K562 (cell line): ENCODE data around the gene GFOD2. TPM values are rescaled to one million over a fixed set of nuclear protein-coding genes. Genes with fewer than 3 reads are reported as not detected.

Experiments
- ATAC-seq: fragments of 200-7000 bp; cut with Tn5 transposase; 3 replicates; pipeline ENCODE4 v1.9.1; 2020; ENCODE audit warnings: moderate library complexity
- BruUV-seq: library from RNA; stranded (reverse); fragments of 400-500 nt; replicated peaks from 2 replicates; lab custom pipeline; 2021; lab: Mats Ljungman, UMichigan
- CTCF ChIA-PET: fragments of 300-600 bp; formaldehyde crosslinking; extraction: SDS; loops from one replicate; lab custom pipeline; 2021; ENCODE audit warnings: low intra/inter-chr PET ratio; lab: Yijun Ruan, JAX
- POLR2A ChIA-PET: fragments of 300-600, 350-650 bp; sonication (Branson Sonifier 250); formaldehyde crosslinking; extraction: SDS; loops from one replicate; lab custom pipeline; 2021; ENCODE audit warnings: antibody characterized with exemption, inconsistent platforms; lab: Yijun Ruan, JAX
- DNase-seq, 4 experiments: peaks; one replicate each; pipeline versions ENCODE4 v3.0.0 to v3.0.0-alpha.2; 2011 to 2018; ENCODE audit warnings: low spot score in 3 of 4, mixed read lengths in 3 of 4; ENCODE audit errors: extremely low read depth in 1 of 4
- FAIRE-seq: peaks from 2 replicates; lab custom pipeline; 2011; peaks lifted over from hg19 to GRCh38; lab: Jason Lieb, UNC
- H2AFZ ChIP-seq: 2 replicates; pipeline ENCODE4 v1.6.0; 2011; ENCODE audit warnings: low read depth, low read length, control low read depth, inconsistent platforms
- H3K27ac ChIP-seq: fragments of 200-600 bp; 3 replicates; pipeline ENCODE4 v1.8.0; 2011; ENCODE audit warnings: low read depth, mild to moderate bottlenecking, control low read depth, inconsistent platforms, low read length, moderate library complexity, mixed read lengths; ENCODE audit errors: extremely low read depth
- H3K27me3 ChIP-seq, 2 experiments: fragments of 300-600 bp in 1 of 2; 2 replicates in 1 of 2; 3 replicates in 1 of 2; pipeline versions ENCODE4 v1.6.0 to v1.8.0; 2011; ENCODE audit warnings: inconsistent platforms in 2 of 2, low read length in 2 of 2, mild to moderate bottlenecking in 1 of 2, mixed read lengths in 1 of 2, moderate library complexity in 1 of 2; ENCODE audit not compliant: control insufficient read depth in 2 of 2, insufficient read depth in 2 of 2
- H3K36me3 ChIP-seq: fragments of 300-600 bp; 3 replicates; pipeline ENCODE4 v1.8.0; 2011; ENCODE audit warnings: mild to moderate bottlenecking, low read length, inconsistent platforms; ENCODE audit not compliant: control insufficient read depth, insufficient read depth
- H3K4me1 ChIP-seq, 2 experiments: fragments of 200-600 bp in 1 of 2; replicated peaks in 1 of 2; 2 replicates in 1 of 2; 3 replicates in 1 of 2; pipeline versions ENCODE4 v1.5.1 to v1.8.0; 2011; ENCODE audit warnings: inconsistent platforms in 2 of 2, low read length in 2 of 2, mild to moderate bottlenecking in 1 of 2, mixed read lengths in 1 of 2, moderate library complexity in 1 of 2; ENCODE audit not compliant: control insufficient read depth in 2 of 2, insufficient read depth in 2 of 2
- H3K4me2 ChIP-seq: 2 replicates; pipeline ENCODE4 v1.6.1; 2011; ENCODE audit warnings: low read length, control low read depth, inconsistent platforms, mixed read lengths; ENCODE audit not compliant: insufficient read depth
- H3K4me3 ChIP-seq: fragments of 200-600 bp; sonication (generic), shearing (Covaris generic); 2 replicates; pipeline ENCODE4 v1.5.1; 2016; ENCODE audit warnings: control low read depth, inconsistent platforms
- H3K79me2 ChIP-seq: fragments of 200-600 bp; 3 replicates; pipeline ENCODE4 v1.8.0; 2011; ENCODE audit warnings: low read length, inconsistent platforms; ENCODE audit not compliant: control insufficient read depth, insufficient read depth
- H3K9ac ChIP-seq, 2 experiments: 2 replicates each; pipeline versions ENCODE4 v1.6.0 to v1.6.1; 2011; ENCODE audit warnings: low read depth in 2 of 2, low read length in 2 of 2, control low read depth in 1 of 2, inconsistent platforms in 1 of 2, mild to moderate bottlenecking in 1 of 2, mixed read lengths in 1 of 2; ENCODE audit not compliant: insufficient read depth in 1 of 2
- H3K9me1 ChIP-seq: one replicate; pipeline ENCODE4 v1.6.0; 2011; ENCODE audit warnings: inconsistent platforms, mild to moderate bottlenecking, low read length, moderate library complexity; ENCODE audit not compliant: control insufficient read depth, insufficient read depth
- H3K9me3 ChIP-seq: replicated peaks from 2 replicates; pipeline ENCODE4 v1.5.1; 2011; ENCODE audit warnings: low read depth, low read length, inconsistent platforms; ENCODE audit not compliant: control insufficient read depth, insufficient read depth
- H4K20me1 ChIP-seq: replicated peaks from 2 replicates; pipeline ENCODE4 v1.6.1; 2011; ENCODE audit warnings: low read length, inconsistent platforms, mixed read lengths; ENCODE audit not compliant: control insufficient read depth, insufficient read depth
- ATF7 ChIP-seq: fragments of 450-650 bp; IDR thresholded peaks from 2 replicates; pipeline ENCODE4 v1.7.1; 2014; ENCODE audit warnings: mild to moderate bottlenecking, moderate library complexity
- ZC3H4 ChIP-seq: sonication (generic); formaldehyde crosslinking; IDR thresholded peaks from 2 replicates; pipeline ENCODE4 v1.9.0; 2021; ENCODE audit warnings: missing genetic modification reagents, borderline replicate concordance
- WGBS: fragments of 100-300 bp; shearing (Covaris generic); methylation state at CpG from one replicate; pipeline ENCODE4 v1.1.6; 2016; ENCODE audit warnings: low coverage, mixed read lengths; ENCODE audit not compliant: insufficient coverage; ENCODE audit errors: missing lambda C conversion rate; 5-methylcytosine and 5-hydroxymethylcytosine counted together
- in situ Hi-C: fragments of 300-500 bp; cut with MboI; formaldehyde crosslinking; loops from 4 replicates; pipeline ENCODE4 v1.15.0; 2018; ENCODE audit warnings: inconsistent platforms, mixed read lengths
- intact Hi-C: fragments of 100-400 bp; cut with micrococcal nuclease; formaldehyde crosslinking; loops from 2 replicates; pipeline ENCODE4 v1.14.2; 2022
- polyA plus RNA-seq, 8 experiments: library from polyadenylated mRNA; depleted of rRNA in 4 of 8; stranded (reverse) in 5 of 8; unstranded in 3 of 8; fragments of >200 nt; fragmentation: Nextera tagmentation in 2 of 8; fragmentation: Illumina TruSeq in 1 of 8; extraction: Ambion mirVana in 2 of 8; extraction: Trizol in 1 of 8; gene quantifications; 2 replicates each; pipeline versions ENCODE4 v1.2.1 to v1.2.3, GENCODE V29; 2011 to 2014; ENCODE audit warnings: inconsistent platforms in 1 of 8, missing spikeins in 1 of 8
- total RNA-seq, 7 experiments: library from RNA; depleted of rRNA in 6 of 7; stranded (reverse); fragments of >200 nt in 6 of 7; fragmentation: Illumina TruSeq in 2 of 7; extraction: Trizol in 2 of 7; gene quantifications; 2 replicates each; pipeline versions ENCODE4 v1.2.1 to v1.2.3, GENCODE V29; 2011 to 2021; ENCODE audit warnings: low replicate concordance in 1 of 7

The GFOD2 gene
- total and polyA plus RNA-seq, 9 of the 15 experiments (the other 6 are each of a cell fraction or from before 2014, with no cell fraction given) = 1.9 to 15.8 (median 11.1) TPM

- Histone ChIP-seq H3K27ac (no peak overlapping the region), H3K36me3 (peaks cover 2% of the 10 kb centered on the region; the same call in 1 of the 3 replicates), H2AFZ (no peak overlapping the region), H3K27me3 (no peaks in the 10 kb centered on the region), H3K4me3 (no peak overlapping the region), H3K9me3 (no peaks in the 10 kb centered on the region), H3K9ac (peak overlapping the region in 1 of 2 experiments; percentile 59; a peak in 2 of 4 replicates), H3K79me2 (no peaks in the 10 kb centered on the region), H4K20me1 (no peaks in the 10 kb centered on the region)
- FAIRE-seq = no peak
- ATAC-seq = no peak
- no TSS peak for BruUV-seq
- in situ Hi-C loops = loop anchor here (10.0 kb wide), 1 partner anchor 370 kb away; no protein-coding TSS in a partner anchor
- no peak for TF ChIP-seq ATF7
- TF ChIP-seq ZC3H4 (CRISPR knock-in tag) = 0 out of 2 replicates have a peak, but pooled peaks have one; percentile 15
- TF ChIP-seq, all 486 proteins: peak for 1
- WGBS = 87% methylated on average over 26 of the region's 28 CpGs
- no peaks in the 10 kb centered on the region for H3K9me1 ChIP-seq
- CTCF ChIA-PET = interaction anchor here (0.8 kb wide), 1 partner anchor 253 kb away, joined by 5 read pairs; no protein-coding TSS in a partner anchor
- DNase-seq = no peak
- POLR2A ChIA-PET = no interaction called here
- H3K4me1 ChIP-seq = peaks cover 0 to 5% of the 10 kb centered on the region in 2 experiments; a peak in 3 of 5 replicates
- intact Hi-C loops = loop anchor here (5.0 kb wide), 2 partner anchors 132 to 367 kb away; partner anchors contain the start of genes RANBP10 and TSNAXIP1
- no peak overlapping the region for H3K4me2 ChIP-seq
These were observed 44.1 kb downstream of the GFOD2 start for GRCh38 chr16:67674851-67675578.
